ENCODE results near the gene SYT3.

DNA sequence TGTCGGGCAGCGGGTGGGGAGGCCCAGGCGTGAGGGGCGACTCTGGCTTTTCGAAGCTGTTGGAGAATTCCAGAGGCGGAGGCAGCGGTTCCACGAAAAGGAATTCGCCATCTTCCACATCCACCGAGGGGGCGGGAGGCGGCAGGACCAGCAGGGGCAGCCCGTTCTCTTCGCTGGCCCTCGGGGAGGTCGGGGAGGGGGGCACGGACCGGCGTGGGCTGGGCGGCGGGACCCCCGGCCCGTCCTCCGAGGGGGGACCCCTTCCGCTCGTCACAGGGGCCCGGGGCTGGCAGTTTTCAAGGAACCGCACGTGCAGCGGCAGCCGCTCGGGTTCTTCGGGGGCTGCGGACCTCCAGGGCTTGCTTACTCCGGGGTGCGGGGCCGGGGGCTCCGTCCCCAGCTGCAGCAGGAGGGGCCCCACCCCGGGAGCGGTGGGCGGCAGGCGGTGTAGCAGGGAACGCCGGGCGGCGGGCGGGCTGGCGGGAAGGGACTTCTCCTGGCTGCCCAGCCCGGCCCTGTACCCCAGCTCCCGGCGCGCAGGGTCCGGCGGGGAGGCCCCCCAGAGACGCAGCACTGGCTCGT lies 27.6 kb upstream of the SYT3 start:
- TF ChIP-seq, protein P1, sequence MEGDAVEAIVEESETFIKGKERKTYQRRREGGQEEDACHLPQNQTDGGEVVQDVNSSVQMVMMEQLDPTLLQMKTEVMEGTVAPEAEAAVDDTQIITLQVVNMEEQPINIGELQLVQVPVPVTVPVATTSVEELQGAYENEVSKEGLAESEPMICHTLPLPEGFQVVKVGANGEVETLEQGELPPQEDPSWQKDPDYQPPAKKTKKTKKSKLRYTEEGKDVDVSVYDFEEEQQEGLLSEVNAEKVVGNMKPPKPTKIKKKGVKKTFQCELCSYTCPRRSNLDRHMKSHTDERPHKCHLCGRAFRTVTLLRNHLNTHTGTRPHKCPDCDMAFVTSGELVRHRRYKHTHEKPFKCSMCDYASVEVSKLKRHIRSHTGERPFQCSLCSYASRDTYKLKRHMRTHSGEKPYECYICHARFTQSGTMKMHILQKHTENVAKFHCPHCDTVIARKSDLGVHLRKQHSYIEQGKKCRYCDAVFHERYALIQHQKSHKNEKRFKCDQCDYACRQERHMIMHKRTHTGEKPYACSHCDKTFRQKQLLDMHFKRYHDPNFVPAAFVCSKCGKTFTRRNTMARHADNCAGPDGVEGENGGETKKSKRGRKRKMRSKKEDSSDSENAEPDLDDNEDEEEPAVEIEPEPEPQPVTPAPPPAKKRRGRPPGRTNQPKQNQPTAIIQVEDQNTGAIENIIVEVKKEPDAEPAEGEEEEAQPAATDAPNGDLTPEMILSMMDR (IDR thresholded peaks at IDR 0.05; ENCODE audit: low read depth, low read length, missing input control) = no peak
- TF ChIP-seq, protein P2, sequence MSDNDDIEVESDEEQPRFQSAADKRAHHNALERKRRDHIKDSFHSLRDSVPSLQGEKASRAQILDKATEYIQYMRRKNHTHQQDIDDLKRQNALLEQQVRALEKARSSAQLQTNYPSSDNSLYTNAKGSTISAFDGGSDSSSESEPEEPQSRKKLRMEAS (IDR thresholded peaks at IDR 0.05) = no peak
- TF ChIP-seq EGR1 (IDR thresholded peaks at IDR 0.05; ENCODE audit: low read depth in 2 of 2) (no peak), TAF1 (conservative IDR thresholded peaks at IDR 0.05) (no peak)
